HG03521 (cell line): ENCODE measurements around the gene HMGXB4.
A peak's percentile ranks its signal among the peaks of the same experiment; 100 is the strongest.
"Not testable (repeated sequence)": the region's sequence is repeated elsewhere in the genome, so short reads cannot be mapped to it uniquely, and the experiment has no call there.

Experiments
- ATAC-seq: cut with Tn5 transposase; IDR thresholded peaks from one replicate; pipeline ENCODE4 v1.9.1; 2021; ENCODE audit warnings: mild to moderate bottlenecking, moderate library complexity; ENCODE audit not compliant: unreplicated experiment

Gene HMGXB4, protein sequence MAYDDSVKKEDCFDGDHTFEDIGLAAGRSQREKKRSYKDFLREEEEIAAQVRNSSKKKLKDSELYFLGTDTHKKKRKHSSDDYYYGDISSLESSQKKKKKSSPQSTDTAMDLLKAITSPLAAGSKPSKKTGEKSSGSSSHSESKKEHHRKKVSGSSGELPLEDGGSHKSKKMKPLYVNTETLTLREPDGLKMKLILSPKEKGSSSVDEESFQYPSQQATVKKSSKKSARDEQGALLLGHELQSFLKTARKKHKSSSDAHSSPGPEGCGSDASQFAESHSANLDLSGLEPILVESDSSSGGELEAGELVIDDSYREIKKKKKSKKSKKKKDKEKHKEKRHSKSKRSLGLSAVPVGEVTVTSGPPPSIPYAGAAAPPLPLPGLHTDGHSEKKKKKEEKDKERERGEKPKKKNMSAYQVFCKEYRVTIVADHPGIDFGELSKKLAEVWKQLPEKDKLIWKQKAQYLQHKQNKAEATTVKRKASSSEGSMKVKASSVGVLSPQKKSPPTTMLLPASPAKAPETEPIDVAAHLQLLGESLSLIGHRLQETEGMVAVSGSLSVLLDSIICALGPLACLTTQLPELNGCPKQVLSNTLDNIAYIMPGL

GRCh38 chr22:35257321-35258190, at the start of gene HMGXB4:
Gene HMGXB4 (plus strand): TSS chr22:35257493. CDS start chr22:35262391, 4,898 bp downstream.
- ATAC-seq: peak; percentile 82

- no peak for ATAC-seq
Observed at GRCh38 chr22:35208003-35208402, 49.3 kb upstream of the HMGXB4 start.

DNA sequence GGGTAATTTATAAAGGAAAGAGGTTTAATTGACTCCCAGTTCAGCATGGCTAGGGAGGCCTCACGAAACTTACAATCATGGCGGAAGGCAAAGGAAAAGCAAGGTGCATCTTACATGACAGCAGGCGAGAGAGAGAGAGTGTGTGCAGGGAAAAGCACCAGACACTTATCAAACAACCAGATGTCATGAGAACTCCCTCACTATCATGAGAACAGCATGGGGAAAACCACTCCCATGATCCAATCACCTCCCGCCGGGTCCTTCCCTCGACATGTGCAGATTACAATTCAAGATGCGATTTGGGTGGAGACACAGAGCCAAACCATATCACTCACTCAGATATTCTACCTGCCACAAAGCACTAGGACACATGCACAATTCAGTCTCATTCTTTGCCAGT, 48.1 kb upstream of the HMGXB4 start:
- ATAC-seq: no peak

DNA sequence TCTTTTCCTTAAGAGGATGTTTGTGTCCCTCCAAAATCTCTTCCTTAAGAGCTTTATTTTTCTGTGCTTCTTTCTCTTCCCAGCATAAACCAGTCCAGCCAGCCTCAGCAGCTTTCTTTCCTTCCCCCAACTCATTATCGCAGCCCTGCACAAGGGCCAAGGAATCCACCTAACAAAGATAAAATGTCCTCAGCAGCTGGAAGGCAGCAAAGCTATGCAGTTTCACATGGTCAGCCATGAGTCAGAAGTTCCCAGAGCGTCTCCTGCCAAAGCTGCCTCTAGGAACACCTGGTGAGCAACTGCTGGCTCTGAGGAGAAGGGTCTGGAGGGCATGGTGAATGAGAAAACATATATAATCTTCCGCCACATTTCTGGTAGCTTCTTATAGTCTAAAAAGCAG, 45.3 kb upstream of the HMGXB4 start:
- no peak for ATAC-seq

GRCh38 chr22:35212996-35213395, 44.3 kb upstream of the HMGXB4 start:
- no peak for ATAC-seq

- ATAC-seq: no peak
Observed at GRCh38 chr22:35214968-35215367, 42.3 kb upstream of the HMGXB4 start.

- ATAC-seq: no peak
Observed at GRCh38 chr22:35215993-35216392, 41.3 kb upstream of the HMGXB4 start.

GRCh38 chr22:35217527-35217926, 39.8 kb upstream of the HMGXB4 start:
- no peak for ATAC-seq

DNA sequence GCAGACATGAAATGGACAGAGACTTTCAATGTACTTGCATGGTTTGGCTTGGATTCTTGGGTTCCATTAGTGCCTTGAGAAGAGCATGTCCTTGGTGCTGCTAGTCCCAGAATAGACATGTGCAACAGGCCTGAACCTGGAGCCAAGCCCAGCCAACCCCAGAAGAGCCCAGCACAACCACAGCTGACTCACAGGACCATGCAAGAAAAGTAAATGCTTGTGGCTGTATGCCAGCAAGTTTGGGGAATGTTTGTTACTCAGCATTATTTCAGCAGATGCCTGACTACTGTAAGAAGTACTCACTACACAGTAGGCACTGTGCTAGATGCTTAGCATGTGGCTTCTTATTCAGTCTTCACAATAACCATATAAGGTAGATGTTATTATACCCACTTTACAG, 39.2 kb upstream of the HMGXB4 start:
- no peak for ATAC-seq

DNA sequence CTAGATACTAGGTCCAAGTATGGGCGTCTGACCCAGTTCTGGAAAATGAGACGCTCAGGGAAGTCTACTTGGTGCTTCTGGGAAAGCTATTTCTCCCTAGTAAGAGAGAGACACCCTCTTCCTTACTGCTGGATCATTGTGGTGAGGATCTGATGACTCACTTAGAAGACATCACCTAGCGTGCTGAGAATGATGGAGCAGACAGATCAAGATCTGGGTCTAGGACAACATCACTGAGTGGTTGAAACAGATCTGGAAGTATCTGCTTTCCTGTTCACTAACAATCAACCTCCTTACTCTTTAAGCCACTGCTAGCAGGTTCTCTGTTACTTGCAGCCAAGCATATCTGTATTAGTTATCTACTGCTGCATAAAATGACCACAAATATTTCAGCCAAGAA, 38.3 kb upstream of the HMGXB4 start:
- no peak for ATAC-seq

DNA sequence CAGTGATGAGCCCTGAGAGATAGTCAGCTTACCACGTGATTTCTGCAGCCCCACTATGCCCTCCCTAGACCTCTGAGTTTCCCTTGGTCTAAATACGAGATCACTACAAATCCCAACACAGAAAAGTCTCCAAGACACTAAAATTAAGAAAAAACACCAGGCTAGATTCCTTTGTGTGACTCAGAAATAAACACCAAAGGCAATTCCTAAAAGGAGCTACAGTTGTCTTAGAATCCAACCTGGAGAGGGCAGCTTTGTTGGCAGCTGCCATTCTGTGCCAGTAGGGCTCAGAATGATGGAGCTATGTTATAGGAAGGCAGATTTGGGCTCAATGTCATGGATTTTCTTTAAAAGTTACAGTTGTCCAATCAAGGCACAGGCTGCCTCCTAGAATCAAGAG, 37.1 kb upstream of the HMGXB4 start:
- no peak for ATAC-seq

- ATAC-seq: no peak
Observed at GRCh38 chr22:35225010-35225409, 32.3 kb upstream of the HMGXB4 start.

DNA sequence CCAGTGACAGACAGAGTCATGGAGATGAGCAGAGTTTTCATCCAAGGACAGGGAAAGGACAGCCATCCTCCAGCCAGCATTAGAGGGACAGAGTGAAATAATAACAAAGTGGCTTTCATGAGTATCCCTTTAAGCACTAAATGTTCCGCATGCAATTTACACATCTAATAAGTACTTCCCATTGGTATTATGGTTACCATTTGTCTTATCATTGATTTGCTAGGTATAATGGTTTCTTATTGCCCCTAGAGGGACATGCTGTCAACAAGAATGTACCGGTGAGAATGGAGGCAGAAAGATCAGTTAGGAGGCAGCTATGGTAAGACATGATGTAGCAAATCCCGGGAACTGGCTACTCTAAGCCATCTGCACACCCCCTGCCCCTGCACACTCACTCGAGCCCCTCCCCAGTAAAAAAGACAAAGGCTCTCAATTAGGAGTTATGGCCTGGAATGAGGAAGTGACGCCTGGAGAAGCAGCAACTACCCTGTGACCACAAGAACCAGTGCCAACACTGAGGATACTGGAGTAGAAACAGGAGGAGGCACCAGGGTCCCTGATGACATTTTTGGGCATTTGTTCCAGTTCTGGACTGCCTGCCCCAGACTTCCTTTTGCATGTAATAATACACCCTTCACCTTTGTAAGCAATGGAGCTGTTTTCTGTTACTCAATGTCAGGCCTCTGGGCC, 30.2 kb upstream of the HMGXB4 start:
- ATAC-seq: no peak

DNA sequence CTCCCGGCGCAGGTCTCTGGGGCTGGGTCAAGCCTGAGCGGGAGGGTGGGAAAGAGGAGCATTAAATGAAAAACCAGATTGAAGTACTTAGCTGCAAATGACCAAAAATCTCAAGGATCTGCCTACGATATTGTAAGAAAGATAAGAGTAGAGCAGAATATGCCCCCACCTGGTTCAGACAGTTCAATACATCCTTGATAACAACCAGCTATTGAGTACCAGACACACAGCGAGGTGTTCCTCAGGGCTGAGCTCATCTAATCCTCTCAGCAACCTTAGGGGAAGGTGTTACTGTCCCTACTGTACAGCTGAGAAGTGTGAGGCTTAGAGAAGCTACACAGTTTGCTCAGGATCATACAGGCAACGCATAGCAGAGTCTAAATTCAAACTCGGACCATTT, 27.4 kb upstream of the HMGXB4 start:
- ATAC-seq: no peak

DNA sequence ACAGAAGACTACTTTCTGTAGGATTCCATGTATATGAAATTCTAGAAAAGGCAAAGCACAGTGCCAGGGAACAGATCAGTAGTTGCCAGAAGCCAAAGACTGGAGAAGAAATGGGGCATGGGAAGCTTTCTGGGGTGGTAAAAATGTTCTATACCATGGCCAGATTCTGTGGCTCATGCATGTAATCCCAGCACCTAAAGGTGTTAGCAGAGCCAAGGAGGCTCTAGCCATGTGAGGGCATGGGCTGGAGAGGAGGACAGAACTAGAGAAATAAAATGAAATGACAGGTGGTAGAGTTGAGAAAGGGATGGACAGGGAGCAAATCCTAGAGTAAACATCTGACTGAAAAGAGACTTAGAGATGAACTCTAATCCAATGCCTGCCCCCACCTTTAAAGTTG, 26.9 kb upstream of the HMGXB4 start:
- no peak for ATAC-seq

- no peak for ATAC-seq
Observed at GRCh38 chr22:35230839-35231584, 26.3 kb upstream of the HMGXB4 start.

DNA sequence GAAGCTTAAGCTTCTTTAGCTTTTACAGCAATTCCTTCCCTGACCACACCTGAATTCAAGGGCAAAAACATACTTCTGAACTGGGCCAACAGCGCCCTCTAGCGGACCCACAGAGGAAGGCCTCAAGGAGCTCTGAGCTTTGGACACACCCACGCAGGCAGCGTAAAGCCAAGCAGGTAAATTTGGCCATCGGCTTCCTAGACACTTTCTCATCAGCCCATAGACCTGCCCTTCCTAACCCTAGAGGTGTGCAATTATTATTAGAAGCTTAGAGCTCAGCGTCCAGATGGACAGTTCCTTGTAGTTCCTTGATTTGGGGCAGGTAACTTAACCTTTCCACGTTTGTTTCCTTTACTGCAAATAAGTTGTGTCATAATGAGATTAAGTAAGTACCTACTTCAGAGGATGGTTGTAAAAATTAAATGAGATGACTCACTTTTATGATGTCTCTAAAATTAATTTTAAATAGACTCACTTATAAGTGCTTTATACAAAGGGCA, 25.7 kb upstream of the HMGXB4 start:
- no peak for ATAC-seq

GRCh38 chr22:35238749-35239148, 18.5 kb upstream of the HMGXB4 start:
- not testable (repeated sequence) for ATAC-seq

- ATAC-seq: not testable (repeated sequence)
Observed at GRCh38 chr22:35244507-35244906, 12.8 kb upstream of the HMGXB4 start.

- no peak for ATAC-seq
Observed at GRCh38 chr22:35250156-35250555, 7.1 kb upstream of the HMGXB4 start.
